Activated T-cell treated with anti-CD3 and anti-CD28 coated beads, Interleukin-2, amount 50 U/mL, for 72 hours (primary cell): ENCODE data around the gene ARL8A. TPM values are rescaled to one million over a fixed set of nuclear protein-coding genes. Genes with fewer than 3 reads are reported as not detected.

ENCODE experiments used
- ATAC-seq, 2 donors: fragments of 150-1000 bp; cut with Tn5 transposase; replicated peaks in 1 of 2; 2 replicates each; pipeline ENCODE4 v1.10.0; 2021; ENCODE audit warnings: moderate library complexity in 2 of 2, mild to moderate bottlenecking in 1 of 2
- DNase-seq, 2 donors: peaks; one replicate each; pipeline ENCODE4 v3.0.0; 2021 to 2022; ENCODE audit warnings: mixed read lengths in 1 of 2
- H3K27ac Mint-ChIP-seq: one replicate; pipeline ENCODE4 v1.8.0; 2022; ENCODE audit warnings: mild to moderate bottlenecking, moderate library complexity, mixed read lengths
- H3K27me3 Mint-ChIP-seq: one replicate; pipeline ENCODE4 v1.8.0; 2022; ENCODE audit warnings: low read depth, mixed read lengths
- H3K36me3 Mint-ChIP-seq, 2 donors: one replicate each; pipeline ENCODE4 v1.8.0; 2022; ENCODE audit warnings: mixed read lengths in 2 of 2, mild to moderate bottlenecking in 1 of 2; ENCODE audit not compliant: insufficient read depth in 2 of 2
- H3K4me1 Mint-ChIP-seq: one replicate; pipeline ENCODE4 v1.8.0; 2022; ENCODE audit warnings: low read depth, mixed read lengths
- H3K4me3 Mint-ChIP-seq, 2 donors: one replicate each; pipeline ENCODE4 v1.8.0; 2022; ENCODE audit warnings: mild to moderate bottlenecking in 2 of 2, mixed read lengths in 2 of 2, moderate library complexity in 2 of 2
- H3K9me3 Mint-ChIP-seq, 2 donors: one replicate each; pipeline ENCODE4 v1.8.0; 2022; ENCODE audit warnings: mixed read lengths in 2 of 2
- total RNA-seq, 2 donors: library from RNA; stranded (reverse); gene quantifications; one replicate each; pipeline ENCODE4 v1.2.3, GENCODE V29; 2022

The ARL8A gene
- total RNA-seq, 2 donors from 2014 or later: 58.1 to 77.1 TPM

- Mint-ChIP-seq H3K4me1 (no peaks in the 10 kb centered on the region), H3K36me3 (peaks cover 0 to 2% of the 10 kb centered on the region in 2 donors), H3K27ac (no peak overlapping the region), H3K27me3 (no peaks in the 10 kb centered on the region), H3K9me3 (no peaks in the 10 kb centered on the region), H3K4me3 (no peak overlapping the region)
- DNase-seq (no peak), ATAC-seq (no peak)
Measured at GRCh38 chr1:202133496-202133895, 11.0 kb downstream of the ARL8A start.

GRCh38 chr1:202133001-202133400 is 11.5 kb downstream of the ARL8A start:
- H3K4me3 Mint-ChIP-seq: no peak overlapping the region

GRCh38 chr1:202131956-202132821 is 12.3 kb downstream of the ARL8A start:
- H3K27me3 Mint-ChIP-seq: peaks cover 6% of the 10 kb centered on the region
- ATAC-seq (no peak), DNase-seq (no peak)
- H3K27ac Mint-ChIP-seq: no peak overlapping the region
- H3K9me3 Mint-ChIP-seq: no peaks in the 10 kb centered on the region
- H3K4me1 Mint-ChIP-seq: no peaks in the 10 kb centered on the region
- H3K36me3 Mint-ChIP-seq: peaks cover 0 to 2% of the 10 kb centered on the region in 2 donors
- H3K4me3 Mint-ChIP-seq: no peak overlapping the region

More at GRCh38 chr1:202133001-202133400, 11.5 kb downstream of the ARL8A start:
- H3K36me3 Mint-ChIP-seq: peaks cover 0 to 2% of the 10 kb centered on the region in 2 donors
- H3K9me3 Mint-ChIP-seq: no peaks in the 10 kb centered on the region
- no peak for DNase-seq
- no peak overlapping the region for H3K27ac Mint-ChIP-seq
- no peaks in the 10 kb centered on the region for H3K27me3 Mint-ChIP-seq
- ATAC-seq: no peak
- no peaks in the 10 kb centered on the region for H3K4me1 Mint-ChIP-seq

- DNase-seq: no peak
- Mint-ChIP-seq H3K4me3 (no peak overlapping the region), H3K4me1 (no peaks in the 10 kb centered on the region), H3K27ac (no peak overlapping the region), H3K27me3 (peaks cover 15% of the 10 kb centered on the region), H3K9me3 (no peaks in the 10 kb centered on the region), H3K36me3 (peaks cover 0 to 2% of the 10 kb centered on the region in 2 donors)
- ATAC-seq: no peak
Measured at GRCh38 chr1:202130816-202131522, 13.6 kb downstream of the ARL8A start.

- H3K27ac Mint-ChIP-seq: no peak overlapping the region
- no peak overlapping the region for H3K4me3 Mint-ChIP-seq
- no peaks in the 10 kb centered on the region for H3K9me3 Mint-ChIP-seq
- DNase-seq (no peak), ATAC-seq (no peak)
- H3K36me3 Mint-ChIP-seq: peaks cover 0 to 2% of the 10 kb centered on the region in 2 donors
- peaks cover 20% of the 10 kb centered on the region for H3K27me3 Mint-ChIP-seq
- no peaks in the 10 kb centered on the region for H3K4me1 Mint-ChIP-seq
Measured at GRCh38 chr1:202130297-202130721, 14.2 kb downstream of the ARL8A start.

GRCh38 chr1:202129453-202130296 is 14.9 kb downstream of the ARL8A start:
- H3K36me3 Mint-ChIP-seq: no peaks in the 10 kb centered on the region
- no peak for DNase-seq
- ATAC-seq: no peak
- no peak overlapping the region for H3K4me3 Mint-ChIP-seq
- H3K27ac Mint-ChIP-seq: no peak overlapping the region
- H3K4me1 Mint-ChIP-seq: no peaks in the 10 kb centered on the region
- no peaks in the 10 kb centered on the region for H3K9me3 Mint-ChIP-seq
- peaks cover 20% of the 10 kb centered on the region for H3K27me3 Mint-ChIP-seq

GRCh38 chr1:202127836-202128622 is 16.5 kb downstream of the ARL8A start:
- peak in 1 of 2 donors; percentile 24 for ATAC-seq

GRCh38 chr1:202127061-202127460 is 17.5 kb downstream of the ARL8A start:
- ATAC-seq: no peak
- no peaks in the 10 kb centered on the region for H3K36me3 Mint-ChIP-seq
- no peaks in the 10 kb centered on the region for H3K9me3 Mint-ChIP-seq
- no peak for DNase-seq
- no peak overlapping the region for H3K4me3 Mint-ChIP-seq
- H3K27me3 Mint-ChIP-seq: peaks cover 20% of the 10 kb centered on the region
- no peaks in the 10 kb centered on the region for H3K4me1 Mint-ChIP-seq
- no peak overlapping the region for H3K27ac Mint-ChIP-seq

More at GRCh38 chr1:202127836-202128622, 16.5 kb downstream of the ARL8A start:
- no peaks in the 10 kb centered on the region for H3K9me3 Mint-ChIP-seq
- no peaks in the 10 kb centered on the region for H3K36me3 Mint-ChIP-seq
- H3K4me1 Mint-ChIP-seq: no peaks in the 10 kb centered on the region
- H3K4me3 Mint-ChIP-seq: no peak overlapping the region
- no peak for DNase-seq
- no peak overlapping the region for H3K27ac Mint-ChIP-seq
- H3K27me3 Mint-ChIP-seq: peaks cover 20% of the 10 kb centered on the region

- Mint-ChIP-seq H3K9me3 (no peaks in the 10 kb centered on the region), H3K27me3 (peaks cover 20% of the 10 kb centered on the region), H3K4me3 (no peak overlapping the region), H3K36me3 (no peaks in the 10 kb centered on the region), H3K4me1 (no peaks in the 10 kb centered on the region), H3K27ac (no peak overlapping the region)
- no peak for DNase-seq
- no peak for ATAC-seq
Measured at GRCh38 chr1:202126426-202126825, 18.1 kb downstream of the ARL8A start.

- no peak overlapping the region for H3K27ac Mint-ChIP-seq
- H3K9me3 Mint-ChIP-seq: no peaks in the 10 kb centered on the region
- DNase-seq (no peak), ATAC-seq (no peak)
- no peaks in the 10 kb centered on the region for H3K36me3 Mint-ChIP-seq
- H3K4me1 Mint-ChIP-seq: peaks cover 4% of the 10 kb centered on the region
- H3K4me3 Mint-ChIP-seq: no peak overlapping the region
- peaks cover 20% of the 10 kb centered on the region for H3K27me3 Mint-ChIP-seq
Measured at GRCh38 chr1:202125611-202126010, 18.9 kb downstream of the ARL8A start.

GRCh38 chr1:202124142-202124541 is 20.4 kb downstream of the ARL8A start:
- no peak for DNase-seq
- H3K27me3 Mint-ChIP-seq: peaks cover 20% of the 10 kb centered on the region
- no peaks in the 10 kb centered on the region for H3K36me3 Mint-ChIP-seq
- no peak overlapping the region for H3K27ac Mint-ChIP-seq
- H3K9me3 Mint-ChIP-seq: no peaks in the 10 kb centered on the region
- no peak for ATAC-seq
- no peak overlapping the region for H3K4me3 Mint-ChIP-seq
- H3K4me1 Mint-ChIP-seq: peaks cover 4% of the 10 kb centered on the region

GRCh38 chr1:202123336-202123813 is 21.2 kb downstream of the ARL8A start:
- DNase-seq: no peak
- no peaks in the 10 kb centered on the region for H3K36me3 Mint-ChIP-seq
- H3K4me3 Mint-ChIP-seq: no peak overlapping the region
- H3K27ac Mint-ChIP-seq: no peak overlapping the region
- peaks cover 4% of the 10 kb centered on the region for H3K4me1 Mint-ChIP-seq
- no peak for ATAC-seq
- H3K9me3 Mint-ChIP-seq: no peaks in the 10 kb centered on the region
- H3K27me3 Mint-ChIP-seq: peaks cover 20% of the 10 kb centered on the region
